HUES64 (cell line): ENCODE measurements around the gene FOXP1.

ENCODE experiments used
- H3K27ac ChIP-seq: 2 replicates; pipeline ENCODE4 v1.7.0; 2013; ENCODE audit warnings: low read depth, low read length, inconsistent platforms
- H3K27me3 ChIP-seq: 2 replicates; pipeline ENCODE4 v1.6.1; 2013; ENCODE audit warnings: mild to moderate bottlenecking, low read length; ENCODE audit not compliant: insufficient read depth
- H3K36me3 ChIP-seq: 2 replicates; pipeline ENCODE4 v1.6.1; 2013; ENCODE audit warnings: mild to moderate bottlenecking, low read length; ENCODE audit not compliant: insufficient read depth
- H3K4me1 ChIP-seq: 2 replicates; pipeline ENCODE4 v1.6.1; 2013; ENCODE audit warnings: mild to moderate bottlenecking, low read length, moderate library complexity; ENCODE audit not compliant: insufficient read depth
- H3K4me3 ChIP-seq: 2 replicates; pipeline ENCODE4 v1.5.1; 2013; ENCODE audit warnings: mild to moderate bottlenecking, low read length, moderate library complexity
- H3K9ac ChIP-seq: 2 replicates; pipeline ENCODE4 v1.6.1; 2013; ENCODE audit warnings: mild to moderate bottlenecking, low read depth, low read length
- H3K9me3 ChIP-seq: 2 replicates; pipeline ENCODE4 v1.6.1; 2013; ENCODE audit warnings: low read depth, low read length; ENCODE audit not compliant: insufficient read depth
- WGBS: fragments of 150-250, 120-280 bp; methylation state at CpG from one replicate; pipeline ENCODE4 v1.1.7; 2013; ENCODE audit warnings: missing lambda C conversion rate; 5-methylcytosine and 5-hydroxymethylcytosine counted together

The FOXP1 gene

DNA sequence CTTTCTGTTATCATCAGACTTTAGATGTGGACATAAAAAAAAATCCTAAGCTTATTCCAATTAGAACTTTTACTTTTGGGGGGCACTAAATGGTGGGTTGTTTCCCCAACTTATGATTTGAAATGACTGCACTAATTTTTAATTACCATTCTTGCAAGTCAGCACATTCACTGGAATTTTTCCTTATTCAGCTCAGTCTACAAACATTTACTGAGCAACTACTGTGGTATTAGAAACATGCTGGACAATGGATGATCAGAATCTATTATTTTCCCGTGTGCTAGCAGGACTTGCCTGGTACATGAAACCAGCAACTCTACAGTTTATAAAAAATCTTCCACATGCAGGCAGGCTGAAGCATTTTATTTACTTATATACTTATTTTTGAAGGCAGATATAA, 273.6 kb downstream of the FOXP1 start:
- Histone ChIP-seq H3K4me3 (no peak overlapping the region), H3K27me3 (no peaks in the 10 kb centered on the region), H3K36me3 (no peaks in the 10 kb centered on the region), H3K9ac (no peak overlapping the region), H3K27ac (no peak overlapping the region), H3K9me3 (no peaks in the 10 kb centered on the region), H3K4me1 (peaks cover 37% of the 10 kb centered on the region)
- WGBS = 88% methylated on average over 1 of the region's 1 CpG

DNA sequence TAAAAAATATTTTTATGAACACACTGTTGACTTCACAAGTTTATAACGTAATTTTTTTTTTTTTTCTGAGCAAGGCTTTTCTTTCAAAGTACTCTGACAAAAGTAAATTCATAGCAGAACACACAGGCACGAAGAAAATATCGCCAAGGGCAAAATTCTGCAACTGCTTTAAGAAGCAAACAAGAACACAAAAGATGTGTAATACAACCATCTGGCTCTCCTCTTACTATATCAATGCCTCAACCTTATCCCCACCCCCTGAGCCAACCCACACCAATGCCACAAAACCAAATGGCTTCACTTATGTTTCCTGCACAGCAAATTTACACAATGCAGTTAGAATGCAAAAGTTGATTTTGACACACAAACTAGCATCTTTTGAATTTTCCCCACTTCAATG, 274.2 kb downstream of the FOXP1 start:
- Histone ChIP-seq H3K27ac (no peak overlapping the region), H3K36me3 (no peaks in the 10 kb centered on the region)

DNA sequence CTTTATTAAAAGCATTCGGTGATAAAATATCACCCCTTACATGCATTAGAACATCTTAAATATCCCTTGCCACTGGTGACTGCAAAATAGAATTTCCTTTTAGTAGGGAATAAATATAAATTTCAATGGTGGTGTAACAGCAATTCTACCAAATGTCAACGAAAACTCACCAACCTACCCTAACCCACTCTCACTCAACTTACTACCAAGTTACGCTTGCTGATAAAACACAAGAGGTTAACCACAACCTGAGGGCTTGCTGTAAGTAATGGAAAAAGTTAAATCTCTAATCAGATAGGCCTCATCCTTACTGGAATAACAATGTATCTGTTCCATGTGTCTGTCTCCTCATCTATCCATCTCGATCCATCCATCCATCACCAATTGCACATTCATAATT, 274.7 kb downstream of the FOXP1 start:
- no peak overlapping the region for H3K9ac ChIP-seq

More for the DNA sequence above, 274.2 kb downstream of the FOXP1 start:
- Histone ChIP-seq H3K9ac (no peak overlapping the region), H3K4me1 (peaks cover 39% of the 10 kb centered on the region), H3K4me3 (no peak overlapping the region), H3K9me3 (no peaks in the 10 kb centered on the region), H3K27me3 (no peaks in the 10 kb centered on the region)
- WGBS = 95% methylated on average over 3 of the region's 3 CpGs

DNA sequence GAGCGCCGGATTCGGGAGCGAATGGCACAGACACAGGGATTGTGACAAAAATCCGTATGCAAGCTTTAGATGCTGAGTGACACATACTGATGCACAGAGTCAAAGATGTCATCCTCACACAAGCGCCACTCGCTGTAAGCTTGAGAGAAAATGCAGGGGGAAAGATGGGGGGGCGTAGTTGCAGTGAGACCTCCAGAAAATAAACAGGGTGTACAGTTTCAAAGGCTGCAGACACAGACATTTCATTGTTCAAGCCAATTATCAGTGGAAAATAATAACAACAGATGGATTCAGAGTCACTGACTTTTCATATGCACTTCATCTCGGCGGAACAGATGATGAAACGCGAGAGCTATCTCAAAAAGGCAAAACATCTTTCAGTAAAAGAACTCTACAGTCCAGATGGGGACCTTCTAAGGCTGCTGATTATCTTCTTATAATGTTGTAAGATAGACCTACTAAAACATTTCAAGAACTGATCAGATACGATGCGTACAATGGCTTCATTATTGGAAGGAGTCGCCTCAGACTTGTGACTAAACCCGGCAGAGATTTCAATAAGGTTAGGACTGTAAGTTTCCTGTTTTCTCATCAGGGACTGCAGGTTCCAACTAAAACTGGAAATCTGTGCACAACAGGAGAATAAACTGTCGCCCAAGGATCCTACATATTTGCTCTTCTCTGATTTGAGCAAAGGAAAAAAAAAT, 275.4 kb downstream of the FOXP1 start:
- Histone ChIP-seq H3K9ac (no peak overlapping the region), H3K27me3 (no peaks in the 10 kb centered on the region), H3K4me3 (no peak overlapping the region), H3K4me1 (peaks cover 50% of the 10 kb centered on the region), H3K27ac (no peak overlapping the region), H3K36me3 (no peaks in the 10 kb centered on the region), H3K9me3 (no peaks in the 10 kb centered on the region)
- 89% methylated on average over 17 of the region's 17 CpGs for WGBS

More for the DNA sequence above, 274.7 kb downstream of the FOXP1 start:
- Histone ChIP-seq H3K27me3 (no peaks in the 10 kb centered on the region), H3K4me3 (no peak overlapping the region), H3K27ac (no peak overlapping the region), H3K9me3 (no peaks in the 10 kb centered on the region), H3K36me3 (no peaks in the 10 kb centered on the region), H3K4me1 (peaks cover 43% of the 10 kb centered on the region)
- 87% methylated on average over 3 of the region's 4 CpGs for WGBS

DNA sequence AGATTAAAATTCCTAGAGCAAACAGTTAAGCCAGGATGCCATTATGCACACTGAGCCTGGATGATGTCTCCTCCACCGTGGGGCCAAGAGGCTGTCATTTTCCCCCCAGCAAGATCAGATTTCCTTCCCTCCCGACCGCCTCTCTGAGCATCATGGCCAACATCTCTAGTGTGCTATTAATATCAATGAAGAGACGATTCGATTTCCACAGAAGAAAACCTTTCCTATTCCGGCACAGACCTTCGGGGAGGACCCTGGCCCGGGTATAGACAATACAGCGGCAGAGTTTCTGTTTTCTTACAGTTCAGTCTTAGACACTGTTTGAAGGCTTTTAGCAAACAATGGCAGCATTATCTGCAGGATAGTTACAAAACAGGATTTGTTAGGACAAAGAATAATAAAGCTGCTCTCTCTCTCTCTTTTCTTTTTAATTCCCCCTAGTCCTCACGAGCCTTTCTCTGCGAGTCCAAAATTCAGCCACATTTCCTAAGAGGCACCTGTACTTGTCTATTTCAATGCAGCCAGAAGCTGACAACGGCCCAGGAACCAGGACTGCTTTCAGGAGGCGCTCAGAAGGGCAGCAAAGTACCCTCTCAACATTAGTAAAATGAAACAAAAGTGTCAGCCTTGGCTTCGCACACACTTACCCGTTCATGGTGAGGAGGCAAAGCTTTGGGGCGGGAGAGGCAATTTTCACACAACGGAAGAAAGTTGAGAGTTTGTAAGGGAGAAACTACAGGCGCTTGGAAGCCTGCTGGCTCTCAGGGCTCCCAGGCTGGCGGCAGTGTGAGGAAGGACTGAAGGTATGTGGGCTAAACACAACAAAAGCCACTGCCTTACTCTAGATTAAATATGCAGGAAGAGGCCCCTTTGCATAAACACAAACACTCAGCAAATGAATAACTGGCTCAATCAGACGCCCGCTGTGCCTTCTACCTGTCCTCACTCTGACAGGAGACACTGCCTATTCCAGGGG, 278.0 kb downstream of the FOXP1 start:
- no peaks in the 10 kb centered on the region for H3K9me3 ChIP-seq
- H3K27me3 ChIP-seq = no peaks in the 10 kb centered on the region
- peak overlapping the region; percentile 72 for H3K4me3 ChIP-seq
- whole genome bisulfite sequencing = under 1% methylated on average over 21 of the region's 21 CpGs
- H3K9ac ChIP-seq = peak overlapping the region; percentile 75
- peaks cover 74% of the 10 kb centered on the region for H3K4me1 ChIP-seq
- peak overlapping the region; percentile 95 for H3K27ac ChIP-seq
- no peaks in the 10 kb centered on the region for H3K36me3 ChIP-seq

DNA sequence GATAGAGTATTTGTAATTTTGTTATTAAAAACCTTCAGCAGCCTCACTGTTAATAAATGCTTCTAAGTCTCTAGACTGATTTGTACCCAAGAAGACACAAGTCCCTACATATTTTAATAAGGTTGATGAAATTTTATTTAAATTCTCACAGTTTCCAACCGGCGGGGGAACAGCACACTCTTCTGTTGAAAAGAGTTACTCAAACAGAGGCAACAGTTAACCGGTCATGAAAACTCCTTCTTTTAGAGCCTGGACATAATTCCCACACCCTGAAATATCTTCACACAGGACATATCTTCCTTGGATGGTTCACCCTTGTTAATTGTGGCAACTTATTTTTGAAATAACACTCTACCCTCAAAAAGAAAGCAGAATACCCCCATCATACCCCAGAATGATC, 278.8 kb downstream of the FOXP1 start:
- Histone ChIP-seq H3K9ac (peak overlapping the region; percentile 75), H3K4me1 (peaks cover 80% of the 10 kb centered on the region), H3K27ac (peak overlapping the region; percentile 95), H3K9me3 (no peaks in the 10 kb centered on the region), H3K27me3 (no peaks in the 10 kb centered on the region), H3K4me3 (peak overlapping the region; percentile 72), H3K36me3 (no peaks in the 10 kb centered on the region)
- WGBS = under 1% methylated on average over 3 of the region's 3 CpGs

DNA sequence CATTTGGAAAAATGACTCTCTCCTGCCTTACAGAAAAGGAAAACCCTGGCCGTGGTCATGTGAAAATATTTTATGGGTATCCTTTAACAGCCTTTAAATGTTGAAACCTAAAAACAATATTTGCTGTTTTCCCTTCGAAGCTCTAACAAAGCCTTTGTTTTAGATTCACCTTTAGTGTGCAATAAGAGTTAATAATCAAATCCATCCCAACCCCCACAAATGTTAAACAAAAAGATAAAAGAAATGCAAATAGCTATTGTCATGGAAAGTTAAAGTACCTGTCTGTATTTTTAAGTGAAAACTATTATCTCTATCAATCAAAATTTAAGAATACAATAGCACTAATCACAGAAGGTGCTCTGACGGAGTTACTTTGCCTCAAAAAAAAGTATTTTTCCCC, 279.3 kb downstream of the FOXP1 start:
- H3K27ac ChIP-seq = peak overlapping the region; percentile 95
- peaks cover 85% of the 10 kb centered on the region for H3K4me1 ChIP-seq
- no peaks in the 10 kb centered on the region for H3K36me3 ChIP-seq
- peak overlapping the region; percentile 75 for H3K9ac ChIP-seq
- 6% methylated on average over 2 of the region's 3 CpGs for WGBS
- H3K4me3 ChIP-seq = peak overlapping the region; percentile 72
- H3K27me3 ChIP-seq = no peaks in the 10 kb centered on the region
- H3K9me3 ChIP-seq = no peaks in the 10 kb centered on the region

DNA sequence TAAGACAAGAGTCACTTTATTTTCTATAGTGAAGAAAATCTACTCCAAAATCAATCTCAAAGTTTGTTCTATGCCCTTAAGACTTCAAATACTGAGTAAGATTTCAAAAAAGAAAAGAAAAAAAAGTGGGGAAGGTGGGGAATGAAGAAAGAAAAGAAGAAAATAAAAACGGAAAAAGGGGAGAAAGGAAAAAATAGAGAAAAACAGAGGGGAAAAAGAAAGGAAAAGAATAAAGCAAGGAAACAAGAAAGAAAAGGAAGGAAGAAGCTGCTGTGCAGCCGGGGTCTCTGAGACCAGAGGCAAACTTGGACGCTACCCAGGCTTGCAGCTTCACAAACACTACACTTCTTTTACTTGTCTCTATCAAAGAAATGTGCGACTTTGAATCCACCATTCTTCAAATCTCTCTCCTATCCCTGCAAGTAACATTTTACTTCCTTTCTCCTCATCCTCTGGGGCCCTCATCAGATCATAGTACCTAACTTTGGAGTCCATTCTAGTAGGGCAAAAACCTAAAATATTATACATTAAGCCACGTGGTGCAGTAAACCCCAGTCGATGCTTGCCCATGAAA, 279.8 kb downstream of the FOXP1 start:
- Histone ChIP-seq H3K4me1 (peaks cover 85% of the 10 kb centered on the region), H3K9ac (peak overlapping the region; percentile 75), H3K36me3 (no peaks in the 10 kb centered on the region), H3K9me3 (no peaks in the 10 kb centered on the region), H3K27ac (peak overlapping the region; percentile 95; the same call in 1 of the 2 replicates), H3K4me3 (peak overlapping the region; percentile 72), H3K27me3 (no peaks in the 10 kb centered on the region)
- WGBS = 10% methylated on average over 6 of the region's 6 CpGs

DNA sequence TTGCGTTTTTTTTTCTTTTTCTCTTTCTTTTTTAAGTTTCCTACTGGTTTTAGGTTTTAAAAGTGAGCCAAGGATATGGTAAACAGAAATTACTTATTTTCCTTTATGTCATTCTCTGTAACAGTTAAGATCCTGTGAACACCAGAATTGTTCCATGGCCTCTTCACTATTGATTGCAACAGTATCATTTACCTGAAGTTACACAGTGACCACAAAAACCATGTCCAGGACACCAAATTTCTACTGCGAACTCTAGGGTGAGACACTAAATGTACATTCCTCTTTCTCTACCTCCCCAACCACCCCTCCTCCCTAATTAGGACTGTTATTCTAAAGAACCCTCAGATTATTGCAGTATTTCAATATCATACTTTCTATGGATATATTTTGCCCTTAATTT, 280.9 kb downstream of the FOXP1 start:
- no peak overlapping the region for H3K4me3 ChIP-seq
- no peaks in the 10 kb centered on the region for H3K9me3 ChIP-seq
- H3K4me1 ChIP-seq = peaks cover 80% of the 10 kb centered on the region
- no peak overlapping the region for H3K27ac ChIP-seq
- no peak overlapping the region for H3K9ac ChIP-seq
- 91% methylated on average over 1 of the region's 2 CpGs for WGBS
- H3K27me3 ChIP-seq = no peaks in the 10 kb centered on the region
- H3K36me3 ChIP-seq = no peaks in the 10 kb centered on the region

DNA sequence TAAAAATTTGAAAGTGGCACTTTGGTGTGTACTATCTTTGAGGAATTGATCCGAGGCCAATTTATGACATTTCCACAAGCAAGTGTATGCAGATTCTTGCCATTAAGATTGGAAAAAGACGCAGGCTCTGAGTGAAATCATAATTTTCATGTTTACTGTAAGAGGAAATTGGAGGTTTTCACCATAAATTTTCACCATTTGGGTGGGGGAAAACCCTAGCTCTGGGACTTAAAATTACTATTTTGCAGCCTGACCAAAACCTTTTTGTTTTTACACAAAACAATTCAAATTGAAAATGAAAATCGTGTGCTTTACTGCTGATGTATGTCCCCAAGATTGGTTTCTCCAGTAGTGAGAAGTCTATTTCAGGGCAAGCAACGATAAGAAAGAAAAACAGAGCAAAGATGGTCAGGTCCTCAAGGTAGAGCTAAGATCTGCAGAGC, 282.6 kb downstream of the FOXP1 start:
- no peak overlapping the region for H3K9ac ChIP-seq
- peaks cover 70% of the 10 kb centered on the region for H3K4me1 ChIP-seq
- 81% methylated on average over 4 of the region's 4 CpGs for WGBS
- no peak overlapping the region; the same call in 1 of the 2 replicates for H3K27ac ChIP-seq
- H3K27me3 ChIP-seq = no peaks in the 10 kb centered on the region
- no peak overlapping the region for H3K4me3 ChIP-seq
- H3K9me3 ChIP-seq = no peaks in the 10 kb centered on the region
- H3K36me3 ChIP-seq = no peaks in the 10 kb centered on the region

DNA sequence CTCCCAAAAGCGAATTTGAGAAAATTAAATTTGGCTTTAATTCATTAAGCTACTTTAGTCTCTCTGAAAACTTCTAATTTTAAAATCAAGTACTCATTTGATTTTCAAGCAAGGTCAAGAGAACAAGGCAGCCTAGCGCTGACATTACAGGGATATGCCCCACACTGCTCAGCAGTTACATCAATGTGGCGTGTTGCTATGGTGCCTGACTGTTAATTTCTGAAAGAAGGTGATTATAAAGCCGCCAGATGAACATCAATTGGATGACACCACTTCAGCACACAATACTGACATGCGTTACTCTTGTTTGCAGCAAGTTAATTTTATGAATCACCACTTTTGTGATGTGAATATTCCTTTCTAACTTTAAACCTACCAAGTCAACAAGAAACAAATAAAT, 284.4 kb downstream of the FOXP1 start:
- Histone ChIP-seq H3K9ac (no peak overlapping the region), H3K9me3 (no peaks in the 10 kb centered on the region), H3K27ac (peak overlapping the region; percentile 76; the same call in 1 of the 2 replicates), H3K36me3 (no peaks in the 10 kb centered on the region), H3K4me1 (peaks cover 76% of the 10 kb centered on the region), H3K27me3 (no peaks in the 10 kb centered on the region), H3K4me3 (no peak overlapping the region)
- WGBS = 84% methylated on average over 5 of the region's 5 CpGs
